HG03469 (cell line): Measurements from ENCODE around the gene OR52N2.

ENCODE experiments used
- ATAC-seq: cut with Tn5 transposase; IDR thresholded peaks from one replicate; pipeline ENCODE4 v1.9.1; 2021; ENCODE audit warnings: mild to moderate bottlenecking, moderate library complexity, moderate number of reproducible peaks; ENCODE audit not compliant: unreplicated experiment

OR52N2 gene

GRCh38 chr11:5808500-5809121 lies at the start of gene OR52N2:
TSS of gene OR52N2 (plus strand) at chr11:5808924. CDS start at chr11:5820336, 11,412 bp downstream.
- peak; percentile 91 for ATAC-seq

- no peak for ATAC-seq
Observed at GRCh38 chr11:5767056-5767455, 41.7 kb upstream of the OR52N2 start.

GRCh38 chr11:5783255-5783654 lies 25.5 kb upstream of the OR52N2 start, which contains the start of gene OR52N5:
TSS of gene OR52N5 (minus strand) at chr11:5783355. CDS start at chr11:5778634, 4,721 bp downstream.
- ATAC-seq = no peak

DNA sequence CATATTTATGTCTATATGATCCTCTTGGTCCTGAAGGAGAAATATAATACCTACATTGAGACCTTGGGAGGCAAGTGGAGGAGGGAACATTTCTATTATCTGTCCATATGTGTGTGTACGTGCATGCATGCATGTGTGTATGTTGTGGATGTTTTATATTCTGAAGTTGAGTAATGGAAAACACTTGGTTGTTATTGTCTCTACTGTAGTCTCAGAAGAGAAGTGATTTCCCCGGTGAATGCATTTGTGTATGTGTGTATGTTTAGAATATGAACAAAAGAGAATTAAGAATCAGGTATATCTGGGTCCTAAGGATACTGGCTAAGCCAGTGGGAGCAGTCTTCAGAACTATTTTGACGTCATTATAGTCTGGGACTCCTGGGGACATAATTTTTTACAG lies 17.6 kb upstream of the OR52N2 start, which contains the start of gene OR52N1:
TSS of gene OR52N1 (minus strand) at position 101 of the 400 bp plus-strand sequence. CDS start 2,449 bp downstream, outside the sequence.
- ATAC-seq = no peak

DNA sequence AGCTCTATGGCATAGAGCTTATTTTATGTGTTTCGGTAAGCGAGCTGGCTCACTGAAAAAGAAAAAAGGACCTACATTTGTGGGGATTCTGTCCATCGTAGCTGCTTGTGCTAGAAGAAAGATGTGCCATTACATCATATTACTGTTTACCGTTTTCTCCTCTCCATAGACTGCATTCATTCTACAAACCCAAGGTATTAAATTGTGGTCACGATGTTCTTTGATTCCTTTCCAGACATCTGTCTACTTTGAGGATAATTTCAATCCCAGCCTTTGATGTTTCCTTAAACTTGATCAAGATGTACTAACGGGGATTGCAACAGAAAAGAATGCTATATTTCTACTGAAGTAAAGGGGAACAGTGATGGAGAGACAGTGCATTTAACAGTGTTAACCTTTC lies 12.2 kb upstream of the OR52N2 start:
- ATAC-seq = no peak

DNA sequence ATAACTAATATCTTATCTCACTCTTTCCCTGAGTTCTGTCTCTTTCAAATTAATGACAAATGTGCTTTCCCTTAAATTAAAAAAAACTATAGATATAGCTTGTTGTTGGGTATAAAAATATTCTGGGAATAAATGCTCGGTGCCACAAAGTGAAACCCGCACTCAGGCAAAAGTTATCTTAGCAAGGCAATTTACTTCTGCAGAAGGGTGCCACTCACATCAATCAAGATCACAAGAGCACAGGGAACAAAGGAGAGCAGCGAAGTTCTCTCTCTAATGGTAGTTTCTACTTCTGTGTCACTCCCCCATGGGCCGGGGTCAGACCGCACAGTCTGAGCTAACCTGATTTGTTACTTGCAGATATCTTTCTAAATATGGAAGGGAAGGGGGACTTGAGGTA lies 4.7 kb upstream of the OR52N2 start:
- no peak for ATAC-seq

DNA sequence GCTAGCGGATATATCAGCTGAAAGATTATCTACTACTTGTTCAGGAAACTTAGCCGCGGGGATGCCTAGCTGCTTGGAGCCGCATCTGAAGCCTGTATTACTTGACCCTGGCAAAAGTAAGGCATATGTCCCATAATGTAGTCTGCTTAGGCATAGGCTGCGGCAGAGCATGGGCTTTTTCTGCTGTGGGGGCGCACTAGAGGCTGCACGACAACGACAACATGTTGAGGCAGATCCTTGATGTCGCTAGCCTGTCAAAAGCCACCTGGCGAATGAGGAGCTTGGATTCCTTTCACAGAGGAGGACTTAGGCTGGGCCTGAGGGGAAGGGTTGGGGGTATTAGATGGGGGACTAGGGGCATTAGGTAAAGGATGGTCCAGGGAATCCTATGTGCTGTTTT lies 1.1 kb upstream of the OR52N2 start:
- no peak for ATAC-seq

DNA sequence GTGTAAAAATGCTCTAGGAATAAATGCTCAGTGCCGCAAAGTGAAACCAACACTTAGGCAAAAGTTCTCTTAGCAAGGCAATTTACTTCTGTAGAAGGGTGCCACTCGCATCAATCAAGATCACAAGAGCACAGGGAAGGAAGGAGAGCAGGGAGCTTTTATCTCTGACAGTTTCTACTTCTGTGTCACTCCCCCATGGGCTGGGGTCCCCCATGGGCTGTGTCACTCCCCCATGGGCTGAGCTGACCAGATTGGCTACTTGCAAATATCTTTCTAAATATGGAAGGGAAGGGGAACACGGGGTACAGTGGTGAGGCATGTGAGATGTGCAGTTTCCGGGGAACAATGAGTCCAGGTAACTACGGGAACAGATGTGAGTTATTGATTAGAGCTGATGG lies 397 bp downstream of the OR52N2 start:
- no peak for ATAC-seq

DNA sequence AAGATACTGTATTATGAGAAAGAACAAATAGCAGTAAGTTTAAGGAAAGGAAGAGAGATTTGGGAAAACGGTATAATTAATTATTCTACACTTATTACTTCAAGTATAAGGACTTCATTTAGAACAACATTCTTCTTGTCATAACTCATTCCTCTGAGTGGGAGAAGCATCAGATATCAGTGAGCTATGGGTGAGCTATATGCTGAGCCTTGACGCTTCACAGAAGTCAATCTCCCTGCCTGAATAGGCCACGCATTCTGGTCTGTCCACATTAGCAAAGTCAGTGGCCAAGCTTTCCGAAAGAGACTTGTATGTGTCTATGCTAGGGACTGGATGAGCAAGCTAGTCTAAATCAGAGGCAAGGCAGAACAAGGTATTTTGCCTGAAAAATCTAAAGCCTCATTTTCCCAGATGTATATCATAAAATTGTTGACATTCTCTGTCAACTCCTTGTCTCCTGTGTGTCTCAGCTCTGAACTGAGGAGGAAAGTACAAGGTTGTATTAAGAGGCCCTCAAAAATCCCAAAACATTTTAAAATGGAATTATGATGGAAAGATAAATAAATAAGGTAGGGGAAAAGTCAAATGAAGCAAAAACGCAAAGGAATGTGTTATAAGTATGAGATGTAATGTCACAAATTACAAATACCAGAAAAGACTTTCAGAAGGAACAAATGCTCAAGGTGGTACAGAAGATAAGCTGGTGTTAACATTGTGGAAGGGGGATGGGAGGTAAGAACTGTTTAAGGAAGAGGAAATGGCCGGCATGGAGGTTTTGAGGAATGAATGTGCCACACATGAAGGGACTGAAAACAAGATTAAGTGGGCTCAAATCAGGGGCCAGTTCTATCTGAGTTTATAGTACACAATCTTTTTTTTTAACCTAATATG lies 1.4 kb downstream of the OR52N2 start:
- no peak for ATAC-seq

- peak; percentile 42 for ATAC-seq
Observed at GRCh38 chr11:5815534-5815933, 6.8 kb downstream of the OR52N2 start.

DNA sequence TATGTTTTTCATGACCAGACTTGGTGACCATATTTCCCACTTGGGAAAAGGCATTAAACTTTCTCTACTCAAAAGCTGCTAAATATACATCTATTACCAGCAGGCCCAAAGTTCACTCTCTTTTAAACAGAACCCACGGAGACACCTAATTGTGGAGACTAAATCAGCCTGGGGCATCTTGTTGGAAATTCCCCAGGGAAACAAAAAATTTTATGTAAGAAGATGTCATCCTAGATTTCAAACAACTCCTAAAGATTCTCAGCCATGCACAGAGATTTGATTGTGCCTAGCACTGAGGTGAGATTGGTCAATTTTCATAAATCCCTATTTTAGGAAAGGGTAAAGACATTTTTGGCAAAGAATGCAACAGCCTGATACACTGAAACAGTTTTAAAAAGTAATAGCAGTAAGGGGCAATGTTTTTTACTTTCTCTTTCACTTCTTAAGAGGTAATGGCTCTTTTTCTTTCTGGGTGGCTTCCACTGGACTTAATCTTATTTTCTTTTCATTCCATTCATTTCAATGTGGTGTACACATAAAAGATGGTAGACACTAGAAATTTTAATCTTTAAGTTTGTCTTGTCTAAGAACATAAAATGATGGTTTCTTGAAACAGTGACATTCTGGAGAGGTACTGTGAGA lies 9.6 kb downstream of the OR52N2 start:
- ATAC-seq = no peak

GRCh38 chr11:5831196-5831829 lies 22.6 kb downstream of the OR52N2 start:
- no peak for ATAC-seq

GRCh38 chr11:5833446-5833845 lies 24.7 kb downstream of the OR52N2 start:
- ATAC-seq = no peak

GRCh38 chr11:5837695-5838094 lies 29.0 kb downstream of the OR52N2 start:
- ATAC-seq = no peak

- ATAC-seq = no peak
Observed at GRCh38 chr11:5841797-5842196, 33.1 kb downstream of the OR52N2 start, which contains the start of gene OR52E6. TSS of gene OR52E6 (minus strand) at chr11:5841897. CDS start at chr11:5841897, 0 bp downstream.

DNA sequence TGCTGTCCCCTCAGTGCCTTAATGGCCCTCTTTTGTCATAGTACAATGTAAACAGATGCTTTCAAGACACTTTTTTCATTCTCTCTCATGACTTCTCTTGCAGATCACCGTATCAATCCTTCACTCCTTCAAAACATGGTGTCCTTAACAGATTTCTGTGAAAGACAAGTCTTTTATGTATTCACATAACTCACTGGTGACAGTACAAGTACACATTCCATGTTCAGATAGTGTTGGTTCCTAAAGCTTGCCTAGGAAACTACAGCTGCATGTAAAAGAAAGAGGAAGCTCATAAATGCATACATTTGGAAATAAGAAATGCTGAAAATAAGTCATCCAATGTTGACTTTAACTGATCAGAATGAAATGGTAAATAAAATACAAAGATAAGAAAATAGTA lies 38.0 kb downstream of the OR52N2 start:
- ATAC-seq = no peak

DNA sequence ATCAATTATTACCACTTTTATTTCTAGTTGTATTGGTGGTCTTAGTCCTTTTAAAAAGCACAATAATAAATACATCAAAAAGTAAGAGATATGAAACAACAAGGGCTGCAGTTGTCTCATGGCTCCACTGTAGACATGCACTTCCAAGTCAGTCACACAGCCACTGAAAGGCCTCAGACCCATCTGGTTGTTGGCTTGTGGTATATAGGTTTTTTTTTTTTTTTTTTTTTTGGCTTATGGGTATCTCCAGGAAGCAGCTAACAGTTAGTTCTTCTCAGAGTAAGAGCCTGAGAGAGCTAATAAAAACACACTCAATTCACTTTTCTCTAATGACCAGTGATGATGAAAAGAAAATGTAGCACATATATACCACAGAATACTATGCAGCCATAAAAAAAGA lies 39.0 kb downstream of the OR52N2 start:
- ATAC-seq = no peak

DNA sequence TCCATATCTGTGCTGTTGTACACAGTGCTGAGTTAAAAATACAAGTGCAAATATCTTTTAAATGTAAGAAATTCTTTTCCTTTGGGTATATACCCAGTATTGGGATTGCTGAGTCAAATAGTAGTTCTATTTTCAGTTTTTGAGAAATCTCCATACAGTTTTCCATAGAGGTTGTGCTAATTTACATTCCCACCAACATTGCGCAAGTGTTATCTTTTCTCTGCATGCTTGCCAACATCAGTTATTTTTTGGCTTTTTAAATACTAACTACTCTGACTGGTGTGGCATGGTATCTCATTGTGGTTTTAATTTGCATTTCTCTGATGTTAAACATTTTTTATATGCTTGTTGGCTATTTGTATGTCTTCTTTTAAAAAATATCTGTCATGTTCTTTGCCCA lies 42.3 kb downstream of the OR52N2 start:
- ATAC-seq = no peak

DNA sequence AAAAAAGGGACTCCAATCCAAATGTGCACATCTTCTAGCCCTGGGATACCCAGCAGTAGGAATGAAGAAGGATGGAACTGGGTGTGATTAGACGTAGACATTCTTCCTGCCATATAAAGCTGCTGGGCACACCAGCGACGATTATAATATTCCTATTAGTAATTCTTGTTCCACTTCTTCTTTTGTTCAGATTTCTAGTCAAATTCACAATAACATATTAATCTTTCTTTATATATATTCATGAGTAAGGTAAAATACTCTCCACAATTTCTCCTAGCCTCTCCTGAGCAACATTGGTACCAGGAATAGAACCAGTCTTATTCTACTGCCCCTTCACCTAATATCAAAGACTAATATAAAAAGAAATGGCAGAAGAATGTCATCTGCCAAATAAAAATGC lies 48.9 kb downstream of the OR52N2 start, which contains the start of gene OR52E8:
TSS of gene OR52E8 (minus strand) at position 101 of the 400 bp plus-strand sequence. CDS start at position 101, 0 bp downstream.
- no peak for ATAC-seq

- ATAC-seq = no peak
Observed at GRCh38 chr11:5865826-5866225, 57.1 kb downstream of the OR52N2 start.
